GM23338 (cell line): Measurements from ENCODE around the gene MYH7. TPM values are rescaled to one million over a fixed set of nuclear protein-coding genes. Genes with fewer than 3 reads are reported as not detected.

ENCODE experiments used
- ATAC-seq: fragments of 200-7000 bp; cut with Tn5 transposase; 3 replicates; pipeline ENCODE4 v1.9.1; 2020
- DNase-seq: peaks from one replicate; pipeline ENCODE4 v3.0.0-alpha.2; 2015; ENCODE audit warnings: low spot score
- H2AFZ ChIP-seq: fragments of 200-600 bp; sonication (generic); 2 replicates; pipeline ENCODE4 v1.8.0; 2016; ENCODE audit warnings: antibody characterized with exemption, mild to moderate bottlenecking, moderate library complexity
- H3F3A ChIP-seq: fragments of 200-600 bp; sonication (generic); replicated peaks from 2 replicates; pipeline ENCODE4 v1.8.0; 2017; ENCODE audit warnings: antibody characterized with exemption, mixed run types, low read depth
- H3K27ac ChIP-seq: fragments of 200-600 bp; sonication (generic); 2 replicates; pipeline ENCODE4 v1.6.1; 2016; ENCODE audit warnings: low read depth
- H3K27me3 ChIP-seq: fragments of 200-600 bp; sonication (generic); 2 replicates; pipeline ENCODE4 v1.8.0; 2016; ENCODE audit warnings: mild to moderate bottlenecking, mixed run types, moderate library complexity; ENCODE audit not compliant: insufficient read depth
- H3K36me3 ChIP-seq: fragments of 200-600 bp; sonication (generic); 2 replicates; pipeline ENCODE4 v1.8.0; 2016; ENCODE audit warnings: mild to moderate bottlenecking; ENCODE audit not compliant: insufficient read depth
- H3K4me1 ChIP-seq: fragments of 200-600 bp; sonication (generic); 2 replicates; pipeline ENCODE4 v1.8.0; 2016; ENCODE audit warnings: mild to moderate bottlenecking, moderate library complexity; ENCODE audit not compliant: insufficient read depth
- H3K4me2 ChIP-seq: fragments of 200-600 bp; sonication (generic); 2 replicates; pipeline ENCODE4 v1.7.1; 2017; ENCODE audit warnings: mixed run types
- H3K4me3 ChIP-seq: fragments of 200-600 bp; sonication (generic); 2 replicates; pipeline ENCODE4 v1.6.1; 2016; ENCODE audit warnings: mixed run types
- H3K79me2 ChIP-seq: fragments of 200-600 bp; sonication (generic); replicated peaks from 2 replicates; pipeline ENCODE4 v1.8.0; 2017; ENCODE audit warnings: mild to moderate bottlenecking; ENCODE audit not compliant: insufficient read depth
- H3K9me2 ChIP-seq: fragments of 200-600 bp; sonication (generic); 2 replicates; pipeline ENCODE4 v1.8.0; 2017; ENCODE audit not compliant: insufficient read depth
- H4K20me1 ChIP-seq: fragments of 200-600 bp; sonication (generic); replicated peaks from 2 replicates; pipeline ENCODE4 v1.8.0; 2017; ENCODE audit warnings: mild to moderate bottlenecking; ENCODE audit not compliant: insufficient read depth
- H3K27ac Mint-ChIP-seq: 2 replicates; pipeline ENCODE4 v1.8.0; 2020; ENCODE audit warnings: inconsistent platforms, mild to moderate bottlenecking, moderate library complexity, mixed read lengths
- H3K27me3 Mint-ChIP-seq: 3 replicates; pipeline ENCODE4 v1.8.0; 2022; ENCODE audit warnings: low read depth, mild to moderate bottlenecking, moderate library complexity, mixed read lengths, inconsistent platforms; ENCODE audit not compliant: insufficient read depth, poor library complexity
- H3K36me3 Mint-ChIP-seq: 3 replicates; pipeline ENCODE4 v1.8.0; 2021; ENCODE audit warnings: low read depth, mild to moderate bottlenecking, inconsistent platforms, moderate library complexity, mixed read lengths
- H3K4me1 Mint-ChIP-seq: 3 replicates; pipeline ENCODE4 v1.8.0; 2020; ENCODE audit warnings: mild to moderate bottlenecking, inconsistent platforms, mixed read lengths
- H3K4me3 Mint-ChIP-seq: 3 replicates; pipeline ENCODE4 v1.8.0; 2021; ENCODE audit warnings: moderate library complexity, mild to moderate bottlenecking, inconsistent platforms, mixed read lengths
- H3K9me3 Mint-ChIP-seq: 3 replicates; pipeline ENCODE4 v1.8.0; 2020; ENCODE audit warnings: moderate library complexity, mild to moderate bottlenecking, inconsistent platforms, mixed read lengths
- CREB1 ChIP-seq: fragments of 250-450 bp; sonication (Bioruptor Pico); IDR thresholded peaks from 2 replicates; pipeline ENCODE4 v1.5.0; 2020; ENCODE audit warnings: low read depth, mild to moderate bottlenecking, moderate library complexity
- CTCF ChIP-seq, 2 experiments: fragments of 200-600 bp in 1 of 2; sonication (generic) in 1 of 2; conservative IDR thresholded peaks; 2 replicates each; pipeline versions ENCODE4 v1.5.1 to v1.6.1; 2016 to 2017; ENCODE audit warnings: antibody characterized with exemption in 2 of 2, low read depth in 2 of 2, mild to moderate bottlenecking in 2 of 2, moderate library complexity in 1 of 2
- EZH2 ChIP-seq: fragments of 200-600 bp; sonication (generic); IDR thresholded peaks from one replicate; pipeline ENCODE4 v1.8.0; 2017; ENCODE audit warnings: antibody characterized with exemption, mild to moderate bottlenecking, low read depth; ENCODE audit not compliant: unreplicated experiment
- JUNB ChIP-seq: IDR thresholded peaks from one replicate; pipeline ENCODE4 v1.6.1; 2016; ENCODE audit warnings: antibody characterized with exemption; ENCODE audit not compliant: unreplicated experiment
- NANOG ChIP-seq: IDR thresholded peaks from 2 replicates; pipeline ENCODE4 v1.6.1; 2016; ENCODE audit warnings: antibody characterized with exemption, borderline replicate concordance
- REST ChIP-seq: IDR thresholded peaks from one replicate; pipeline ENCODE4 v1.6.1; 2018; ENCODE audit warnings: antibody characterized with exemption; ENCODE audit not compliant: unreplicated experiment
- STAT1 ChIP-seq: IDR thresholded peaks from one replicate; pipeline ENCODE4 v1.6.1; 2016; ENCODE audit warnings: antibody characterized with exemption; ENCODE audit not compliant: unreplicated experiment
- ZNF114 ChIP-seq: fragments of 250-450 bp; sonication (Bioruptor Pico); IDR thresholded peaks from 2 replicates; pipeline ENCODE4 v1.5.0; 2020; ENCODE audit warnings: mild to moderate bottlenecking, moderate library complexity
- ZNF331 ChIP-seq: fragments of 250-450 bp; sonication (Bioruptor Pico); IDR thresholded peaks from 2 replicates; pipeline ENCODE4 v1.5.0; 2020; ENCODE audit warnings: low read depth, mild to moderate bottlenecking, moderate library complexity
- ZNF462 ChIP-seq: fragments of 250-450 bp; sonication (Bioruptor Pico); IDR thresholded peaks from 2 replicates; pipeline ENCODE4 v1.5.0; 2020; ENCODE audit warnings: mild to moderate bottlenecking, moderate library complexity
- polyA plus RNA-seq: library from polyadenylated mRNA; unstranded; fragments of >200 nt; fragmentation: Nextera tagmentation; extraction: Ambion mirVana; gene quantifications from 2 replicates; pipeline ENCODE4 v1.2.1, GENCODE V29; 2016
- total RNA-seq: library from RNA; depleted of rRNA; stranded (reverse); fragments of >200 nt; shearing (Covaris generic); gene quantifications from 2 replicates; pipeline ENCODE4 v1.2.3, GENCODE V29; 2014

MYH7 gene
- total and polyA plus RNA-seq, 2 experiments from 2014 or later, result not detected

DNA sequence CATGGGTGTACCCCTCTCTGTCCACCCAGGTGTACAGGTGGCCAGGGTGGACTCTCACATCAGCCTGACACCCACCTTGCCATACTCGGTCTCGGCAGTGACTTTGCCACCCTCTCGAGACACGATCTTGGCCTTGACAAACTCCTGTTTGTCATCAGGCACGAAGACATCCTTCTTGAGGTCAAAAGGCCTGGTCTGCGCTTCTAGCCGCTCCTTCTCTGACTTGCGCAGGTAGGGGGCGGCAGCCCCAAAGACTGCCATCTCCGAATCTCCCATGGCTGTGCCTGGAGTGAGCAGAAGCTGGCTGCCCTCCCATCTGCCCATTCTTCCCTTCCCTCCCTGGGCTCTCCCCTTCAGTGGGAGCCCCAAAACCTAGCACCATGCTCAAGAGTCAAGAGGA is 2.0 kb downstream of the MYH7 start (continued):
- peak; percentile 32 to 63 for TF ChIP-seq CTCF (conservative IDR thresholded peaks at IDR 0.05; ENCODE audit: low read depth in 2 of 2)

GRCh38 chr14:23432946-23433345 is 2.5 kb downstream of the MYH7 start:
- Histone ChIP-seq H3K4me3 (no peak overlapping the region), H3K9me2 (peaks cover 4% of the 10 kb centered on the region), H3K4me1 (peaks cover 3% of the 10 kb centered on the region), H3K36me3 (no peaks in the 10 kb centered on the region), H3F3A (no peaks in the 10 kb centered on the region), H3K4me2 (no peak overlapping the region), H3K79me2 (no peaks in the 10 kb centered on the region), H3K27me3 (no peaks in the 10 kb centered on the region), H3K27ac (no peak overlapping the region), H2AFZ (no peak overlapping the region), H4K20me1 (no peaks in the 10 kb centered on the region)
- Mint-ChIP-seq H3K4me1 (peaks cover 7% of the 10 kb centered on the region), H3K27ac (no peak overlapping the region), H3K4me3 (no peak overlapping the region), H3K36me3 (no peaks in the 10 kb centered on the region; the same call in 2 of the 3 replicates), H3K27me3 (peaks cover 15% of the 10 kb centered on the region), H3K9me3 (no peaks in the 10 kb centered on the region)
- no peak for DNase-seq
- no peak for ATAC-seq
- TF ChIP-seq CTCF (conservative IDR thresholded peaks at IDR 0.05; ENCODE audit: low read depth in 2 of 2) (no peak), REST (no peak), EZH2 (no peak), ZNF462 (no peak), NANOG (no peak), STAT1 (no peak), ZNF114 (CRISPR knock-in tag) (no peak), CREB1 (CRISPR knock-in tag) (no peak), ZNF331 (CRISPR knock-in tag) (no peak), JUNB (no peak)
